NCI-H2107 treated with DMSO at 0.1 percent for 48 hours (cell line): Measurements from ENCODE around the gene PTPRM.

Experiments used
- DNase-seq: peaks from one replicate; lab custom pipeline; 2025; ENCODE audit not compliant: unreplicated experiment; lab: John Stamatoyannopoulos, UW

The PTPRM gene

GRCh38 chr18:8260827-8261226, 693.7 kb downstream of the PTPRM start:
- DNase-seq = no peak

DNA sequence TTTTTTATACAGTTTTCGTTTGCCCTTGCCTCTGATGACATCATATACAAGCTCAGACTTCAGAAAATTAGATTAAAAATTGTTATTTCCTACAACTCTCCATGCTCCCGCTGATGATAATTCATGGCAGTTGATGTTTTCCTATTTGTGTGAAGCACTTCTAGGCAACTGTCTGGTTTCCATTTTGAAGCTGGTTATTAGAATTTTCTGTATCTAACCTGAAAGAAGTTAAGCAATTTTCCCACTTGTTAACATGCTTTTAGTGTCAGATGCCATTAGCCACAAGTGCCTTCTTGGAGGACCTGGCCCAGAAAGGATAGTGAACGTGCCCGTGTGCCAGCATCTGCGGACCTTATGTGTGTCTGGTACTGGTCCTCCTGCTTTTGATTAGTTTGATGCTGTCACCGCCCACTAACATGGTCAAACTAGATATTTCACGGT, 694.6 kb downstream of the PTPRM start:
- no peak for DNase-seq

- no peak for DNase-seq
These were observed 695.1 kb downstream of the PTPRM start for GRCh38 chr18:8262221-8262620.

DNA sequence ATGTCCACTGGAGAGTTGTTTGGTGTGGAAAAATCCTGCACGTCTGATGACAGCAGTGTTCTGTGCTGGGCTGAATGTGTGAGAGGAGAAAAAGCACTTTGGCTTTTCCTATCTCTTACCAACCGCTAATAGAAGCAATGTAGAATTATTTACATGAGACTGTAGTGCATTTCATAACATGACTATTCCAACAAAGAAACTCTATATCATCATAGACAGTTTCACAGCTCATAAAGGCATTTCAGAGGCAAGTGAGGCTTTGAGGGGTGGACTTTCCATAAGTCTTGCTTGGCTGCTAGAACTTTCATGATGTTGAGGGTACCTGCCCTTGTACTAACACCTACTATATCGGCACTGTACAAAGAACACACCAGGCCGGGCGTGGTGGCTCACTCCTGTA, 697.0 kb downstream of the PTPRM start:
- no peak for DNase-seq

GRCh38 chr18:8264861-8265411, 697.8 kb downstream of the PTPRM start:
- no peak for DNase-seq

GRCh38 chr18:8272254-8272653, 705.1 kb downstream of the PTPRM start:
- DNase-seq = no peak

GRCh38 chr18:8274370-8274769, 707.3 kb downstream of the PTPRM start:
- DNase-seq = no peak

DNA sequence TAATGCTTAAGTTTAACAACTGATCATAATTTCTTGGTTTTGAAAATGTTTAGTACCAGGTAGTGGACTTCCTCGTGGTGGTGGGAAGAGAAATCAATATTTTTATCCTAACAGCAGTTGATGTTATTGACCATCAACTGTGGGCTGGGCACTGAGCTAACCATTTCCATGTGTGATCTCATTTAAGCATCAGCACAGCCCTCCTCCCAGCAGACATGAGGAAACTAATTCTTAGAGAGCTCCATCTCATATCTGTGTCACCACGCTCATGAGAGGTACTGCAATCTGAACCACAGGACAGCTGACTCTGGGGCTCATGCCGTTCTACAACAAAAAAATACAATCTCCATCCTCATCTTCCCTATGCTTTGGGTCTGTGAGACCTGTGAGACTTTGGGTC, 709.3 kb downstream of the PTPRM start:
- DNase-seq = no peak

DNA sequence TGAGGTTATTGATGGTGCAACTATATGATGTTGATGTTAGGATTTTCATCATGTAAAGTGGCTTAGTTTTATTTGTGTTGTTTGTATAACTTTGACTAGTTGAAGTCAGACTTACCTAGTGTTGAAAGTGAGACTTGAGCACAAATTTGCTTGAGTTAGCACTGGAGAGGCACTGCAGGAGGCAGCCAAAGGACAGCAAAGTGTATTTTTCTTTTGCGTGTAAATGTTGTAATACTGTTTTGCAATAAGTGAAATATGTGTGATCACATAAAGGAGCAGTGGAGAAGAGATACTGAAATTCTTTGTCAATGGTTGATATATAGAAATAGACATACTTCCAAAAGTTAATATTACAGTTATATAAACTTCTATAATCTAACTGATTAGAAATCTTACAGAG, 710.2 kb downstream of the PTPRM start:
- DNase-seq = no peak

GRCh38 chr18:8279346-8279745, 712.2 kb downstream of the PTPRM start:
- DNase-seq = no peak

GRCh38 chr18:8279781-8280330, 712.7 kb downstream of the PTPRM start:
- no peak for DNase-seq

- no peak for DNase-seq
These were observed 716.9 kb downstream of the PTPRM start for GRCh38 chr18:8283891-8284585.

DNA sequence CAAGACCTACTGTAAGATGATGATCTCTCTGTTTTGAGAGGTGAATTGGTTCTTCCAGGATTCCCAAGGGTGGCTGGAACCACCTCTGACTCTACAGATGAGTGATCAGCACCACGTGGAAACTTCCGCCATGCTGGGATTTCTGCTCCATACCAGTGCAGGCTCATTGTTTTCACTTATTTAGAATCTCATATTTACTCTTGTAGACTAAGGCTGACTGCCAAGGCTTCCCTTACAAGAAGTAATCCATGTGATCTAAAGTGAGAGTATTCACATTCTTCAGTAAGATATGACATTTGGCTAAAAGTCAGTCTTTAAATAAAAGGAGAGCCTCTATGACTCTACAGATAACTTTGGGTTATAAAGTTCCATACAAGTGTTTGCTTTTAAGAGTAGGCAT, 719.2 kb downstream of the PTPRM start:
- no peak for DNase-seq

DNA sequence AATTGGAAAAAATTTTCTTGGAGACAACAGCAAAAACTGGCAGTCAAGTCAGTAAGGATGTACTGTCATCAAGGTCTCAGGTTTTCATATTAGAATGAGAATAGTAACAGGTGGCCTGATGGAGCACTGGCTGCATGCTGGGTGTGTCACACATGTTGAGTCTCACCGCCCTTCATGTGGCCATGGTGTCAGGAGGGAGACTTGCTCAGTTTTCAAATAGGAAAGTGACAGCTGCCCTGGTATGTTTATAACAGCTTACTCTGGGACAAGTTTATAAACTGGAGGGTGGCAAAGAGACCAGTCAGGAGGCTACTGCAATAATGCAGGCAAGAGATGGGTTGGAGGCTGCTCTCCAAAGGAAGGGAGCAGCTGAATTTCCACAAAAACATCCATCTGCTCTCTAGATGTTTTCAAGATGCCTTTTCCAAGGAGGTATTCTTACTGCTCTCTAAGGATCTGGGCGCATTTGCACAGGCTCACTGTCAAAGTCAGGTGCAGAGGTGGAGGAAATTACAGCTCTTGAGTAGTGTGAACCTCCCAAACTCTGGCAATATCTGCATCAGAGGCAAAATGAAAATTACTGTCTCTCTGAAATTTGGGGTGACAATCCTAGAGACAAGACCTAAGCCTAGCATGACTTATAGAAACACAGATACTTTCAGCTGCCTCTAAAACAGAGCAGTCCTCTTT, 720.2 kb downstream of the PTPRM start:
- no peak for DNase-seq

DNA sequence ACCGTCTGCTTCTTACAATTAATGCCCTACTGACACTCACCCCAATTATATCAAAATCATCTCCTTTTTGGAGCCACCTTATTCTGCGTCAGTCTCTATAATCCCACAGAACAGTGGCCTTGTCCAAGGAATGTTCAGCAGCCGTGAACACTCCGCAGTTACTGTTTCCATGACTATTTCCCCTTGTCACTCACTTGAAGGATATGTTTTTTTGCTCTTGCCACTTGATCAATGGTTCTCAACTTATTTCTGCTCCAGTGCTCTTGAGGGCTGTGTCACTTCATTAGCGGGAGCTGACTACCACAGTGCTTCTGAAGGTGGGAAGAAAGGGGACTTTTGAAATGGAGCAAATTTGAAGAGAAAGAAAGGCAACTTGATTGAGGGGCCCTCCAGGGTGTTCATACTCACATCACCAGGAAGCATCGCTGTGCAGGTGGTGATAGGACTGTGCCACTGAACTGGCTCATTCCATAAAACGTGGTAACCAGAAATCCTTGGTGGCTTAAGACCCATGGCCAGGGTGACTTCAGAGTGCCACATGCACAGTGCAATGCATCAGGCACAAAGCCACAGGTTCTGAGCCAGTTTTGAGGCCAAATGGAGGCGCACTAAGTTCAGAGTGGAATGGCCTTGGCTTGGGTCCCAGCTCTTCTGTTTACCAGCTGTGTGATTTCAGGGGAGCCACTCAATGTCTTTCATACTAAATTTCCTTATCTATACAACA, 721.5 kb downstream of the PTPRM start:
- DNase-seq = no peak

DNA sequence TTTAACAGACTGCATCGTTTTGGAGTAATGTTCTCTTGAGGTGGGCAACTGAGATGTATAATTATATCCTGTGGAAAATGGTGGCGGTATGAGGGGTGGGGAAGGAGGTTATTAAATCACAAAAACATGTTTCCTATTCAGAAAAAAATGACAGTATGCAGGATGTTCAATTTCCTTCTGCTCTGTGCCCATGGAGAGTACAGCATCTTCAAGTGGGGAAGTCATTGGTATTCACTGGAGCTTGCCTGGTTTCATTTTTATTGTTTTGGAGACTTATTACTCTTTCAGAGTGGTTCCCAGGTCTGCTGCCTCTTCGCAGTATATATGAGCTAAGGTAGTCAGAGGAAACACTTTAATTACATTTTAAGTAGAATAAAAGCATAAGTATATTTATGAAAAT, 723.3 kb downstream of the PTPRM start:
- no peak for DNase-seq

DNA sequence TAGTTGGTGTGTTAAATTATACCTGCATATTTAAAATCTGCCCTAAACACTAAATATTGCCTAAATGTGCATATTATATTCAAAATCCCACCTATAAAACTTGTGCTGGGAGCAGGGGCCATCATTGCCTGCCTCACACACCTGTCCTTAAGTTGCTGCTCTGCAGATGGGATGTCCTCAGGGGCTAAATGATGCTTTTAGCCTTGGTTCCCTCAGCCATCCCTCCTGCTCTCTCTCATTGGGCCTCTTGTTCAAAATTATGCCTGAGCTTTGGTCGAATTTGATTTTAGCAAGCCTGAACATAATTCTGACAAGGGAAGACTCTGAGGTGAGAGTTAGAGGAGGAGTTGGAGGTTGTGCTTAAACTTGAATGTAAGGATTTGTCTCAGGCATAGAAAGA, 723.8 kb downstream of the PTPRM start:
- DNase-seq = no peak

DNA sequence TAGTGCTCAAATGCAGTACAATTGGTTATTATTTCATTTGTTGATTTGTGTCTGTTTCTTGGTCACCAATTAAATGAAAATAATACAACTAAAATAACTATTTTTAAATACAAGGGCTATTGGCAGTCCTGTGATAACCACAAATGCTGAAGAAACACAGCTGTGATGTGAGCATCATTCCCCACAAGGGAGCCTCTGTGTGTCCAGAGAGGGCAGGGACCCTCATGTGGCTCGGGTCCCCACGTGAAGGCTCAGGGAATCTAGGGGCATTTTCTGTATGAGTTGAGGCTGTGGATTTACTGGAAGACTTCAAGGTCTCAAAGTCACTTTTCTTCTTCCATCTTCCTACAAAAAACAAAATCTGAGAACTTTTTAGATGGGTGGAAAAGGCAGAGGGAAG, 726.1 kb downstream of the PTPRM start:
- DNase-seq = no peak

DNA sequence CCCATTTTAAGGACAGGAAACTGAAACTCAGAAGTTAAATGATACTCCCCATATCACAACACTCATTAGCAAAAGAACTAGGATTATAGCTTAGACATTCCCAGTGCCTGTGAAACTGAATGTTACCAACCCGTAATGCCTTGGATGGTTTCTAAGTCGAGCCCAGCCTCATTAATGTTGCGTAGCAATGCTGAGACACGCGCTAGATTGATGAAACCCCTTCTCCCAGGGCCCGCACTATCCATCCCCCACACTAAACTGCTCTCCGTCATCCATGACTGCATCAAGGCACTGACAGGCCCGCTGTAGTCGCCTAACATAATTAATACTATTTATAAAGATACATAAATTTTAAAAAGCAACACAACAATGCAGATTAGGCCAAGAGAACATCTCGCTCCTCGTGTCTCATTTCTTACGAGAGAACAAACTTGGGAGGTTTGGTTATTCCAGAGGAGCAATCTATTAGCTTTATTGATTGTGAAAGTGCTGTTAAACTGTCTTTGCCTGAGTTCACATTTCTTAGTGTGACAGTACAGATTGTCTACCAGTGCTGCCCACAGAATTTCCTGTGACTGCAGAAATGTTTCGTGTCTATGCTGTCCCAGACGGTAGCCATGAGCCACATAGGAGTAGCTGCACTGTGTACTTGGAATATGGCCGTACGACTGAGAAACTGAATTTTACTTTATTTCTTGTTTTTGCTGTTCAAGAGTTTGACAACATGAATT, 729.9 kb downstream of the PTPRM start:
- DNase-seq = no peak

GRCh38 chr18:8298186-8298585, 731.1 kb downstream of the PTPRM start:
- no peak for DNase-seq
